Right renal pelvis (tissue), 4 donors: Measurements from ENCODE around the gene SLC30A2. TPM values are rescaled to one million over a fixed set of nuclear protein-coding genes. Genes with fewer than 3 reads are reported as not detected.
"Not testable (repeated sequence)": the region's sequence is repeated elsewhere in the genome, so short reads cannot be mapped to it uniquely, and the experiment has no call there.

Experiments
- DNase-seq, 4 donors: peaks; one replicate each; pipeline ENCODE4 v3.0.0-alpha.2; 2013; ENCODE audit warnings: low read depth in 4 of 4, low spot score in 3 of 4, missing footprints in 1 of 4
- polyA plus RNA-seq, 4 donors: library from polyadenylated mRNA; unstranded; fragments of 120-200 nt; gene quantifications; one replicate each; pipeline ENCODE4 v1.2.1, GENCODE V29; 2013; ENCODE audit not compliant: insufficient read length in 4 of 4

SLC30A2 gene, protein sequence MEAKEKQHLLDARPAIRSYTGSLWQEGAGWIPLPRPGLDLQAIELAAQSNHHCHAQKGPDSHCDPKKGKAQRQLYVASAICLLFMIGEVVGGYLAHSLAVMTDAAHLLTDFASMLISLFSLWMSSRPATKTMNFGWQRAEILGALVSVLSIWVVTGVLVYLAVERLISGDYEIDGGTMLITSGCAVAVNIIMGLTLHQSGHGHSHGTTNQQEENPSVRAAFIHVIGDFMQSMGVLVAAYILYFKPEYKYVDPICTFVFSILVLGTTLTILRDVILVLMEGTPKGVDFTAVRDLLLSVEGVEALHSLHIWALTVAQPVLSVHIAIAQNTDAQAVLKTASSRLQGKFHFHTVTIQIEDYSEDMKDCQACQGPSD
- 1 to 10 TPM; 3.1 to 6.8 (median 4.8) TPM for polyA plus RNA-seq

DNA sequence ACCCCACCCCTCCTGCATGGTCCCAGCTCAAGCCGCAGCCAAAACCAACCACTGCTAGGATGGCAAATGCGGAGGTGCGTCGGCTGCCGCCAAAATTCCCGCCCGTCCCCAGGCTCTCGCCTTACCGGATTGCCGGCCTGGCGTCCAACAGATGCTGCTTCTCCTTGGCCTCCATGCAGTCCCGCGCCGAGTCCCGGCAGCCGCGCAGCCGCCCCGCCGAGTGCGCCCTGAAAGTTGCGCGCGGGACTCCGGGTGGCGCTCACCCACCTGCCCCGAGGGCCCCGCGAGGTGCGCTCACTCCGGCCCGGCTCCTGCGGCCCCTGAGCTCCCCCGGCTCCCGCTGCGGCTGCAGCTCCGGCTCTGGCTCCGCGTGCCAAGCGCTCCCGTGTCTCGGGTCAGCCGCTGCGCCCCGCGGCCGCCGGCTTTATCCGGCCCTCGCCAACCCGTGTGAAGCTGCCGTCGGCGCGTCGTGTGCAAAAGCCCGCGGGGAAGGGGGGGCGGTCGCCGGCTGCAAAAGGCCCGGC is at the start of gene SLC30A2:
SLC30A2 (minus strand) TSS at position 397 of the 524 bp plus-strand sequence; CDS start at position 175, 222 bp downstream.
- DNase-seq = no peak

DNA sequence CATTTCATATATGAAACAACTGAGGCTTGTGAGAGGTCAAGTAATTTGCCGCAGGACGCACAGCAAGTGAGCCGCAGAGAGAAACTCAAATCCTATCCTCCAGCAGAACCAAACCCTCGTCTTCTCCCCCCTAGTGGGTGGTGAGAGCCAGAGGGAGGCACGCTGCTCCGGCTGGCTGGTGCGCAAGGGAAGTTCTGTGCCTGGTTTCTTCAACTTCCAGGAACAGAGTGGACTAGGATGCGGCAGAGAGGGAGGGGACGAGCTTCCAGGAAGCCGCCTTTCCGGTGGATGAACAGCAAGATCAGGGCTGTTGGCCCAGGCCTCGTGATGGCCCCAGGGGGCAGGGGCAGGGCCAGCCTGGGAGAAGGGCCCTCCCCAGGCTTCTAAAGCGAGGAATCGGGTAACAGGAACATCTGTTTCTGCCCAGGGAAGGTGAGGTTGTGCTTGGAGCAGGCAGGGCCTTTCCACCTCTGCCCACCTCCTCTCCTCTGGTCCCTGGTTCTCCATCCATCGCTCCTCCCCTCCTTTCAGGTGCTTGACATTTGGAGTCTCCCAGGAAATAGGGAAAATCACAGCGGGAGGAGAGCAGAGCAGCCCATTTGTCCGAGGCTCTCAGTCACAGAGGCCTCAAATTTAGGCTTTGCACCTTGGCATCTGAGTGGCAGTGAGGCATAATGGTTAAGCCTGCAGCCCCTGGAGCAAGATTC is 48.9 kb upstream of the SLC30A2 start:
- DNase-seq = no peak

DNA sequence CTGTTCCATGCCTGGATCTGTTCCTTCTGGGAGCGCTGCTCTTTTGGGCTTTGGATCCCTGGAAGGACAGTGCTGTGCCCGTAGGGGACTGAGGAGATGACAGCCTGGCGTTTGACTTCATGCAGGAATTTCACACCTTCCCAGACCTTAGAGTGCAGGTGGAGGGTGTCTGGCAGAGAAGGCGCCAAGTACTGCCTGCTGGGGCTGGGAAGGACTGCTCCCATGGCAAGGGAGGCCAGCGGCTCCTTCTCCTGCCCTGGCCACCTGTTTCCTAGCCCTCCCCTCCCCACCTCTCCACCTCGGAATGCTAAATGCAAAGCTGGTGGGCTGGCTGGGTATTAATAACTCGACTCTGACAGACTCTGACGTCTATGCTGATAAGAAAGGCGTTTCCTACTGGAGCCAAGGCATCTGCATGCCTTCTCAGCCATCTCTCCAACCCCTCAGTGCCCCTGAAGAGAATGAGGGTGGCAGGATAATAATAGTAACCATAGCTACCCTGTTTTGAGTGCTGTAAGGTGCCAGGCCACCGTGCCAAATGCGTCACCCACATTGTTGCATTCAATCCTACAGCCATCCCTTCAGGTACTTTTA is 48.3 kb upstream of the SLC30A2 start:
- DNase-seq = no peak

DNA sequence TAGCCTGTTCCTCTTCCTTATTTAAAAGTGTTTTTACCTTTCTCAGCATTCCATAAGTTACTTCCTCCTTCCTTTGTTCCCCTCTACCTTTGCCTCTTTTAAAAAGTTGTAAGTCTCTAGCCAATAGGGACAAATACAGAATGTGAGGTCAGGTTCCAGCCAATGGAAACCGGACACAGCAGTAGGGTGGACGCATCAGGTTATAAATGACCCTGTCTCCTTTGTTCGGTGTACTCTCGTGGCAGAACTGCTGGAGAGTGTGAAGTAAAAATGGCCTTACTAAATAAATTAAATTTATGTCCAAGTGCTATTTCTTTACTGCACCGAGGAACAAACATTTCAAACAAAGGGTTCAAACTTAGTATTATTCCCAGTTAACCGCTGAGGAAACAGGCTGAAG is 47.7 kb upstream of the SLC30A2 start:
- not testable (repeated sequence) for DNase-seq

DNA sequence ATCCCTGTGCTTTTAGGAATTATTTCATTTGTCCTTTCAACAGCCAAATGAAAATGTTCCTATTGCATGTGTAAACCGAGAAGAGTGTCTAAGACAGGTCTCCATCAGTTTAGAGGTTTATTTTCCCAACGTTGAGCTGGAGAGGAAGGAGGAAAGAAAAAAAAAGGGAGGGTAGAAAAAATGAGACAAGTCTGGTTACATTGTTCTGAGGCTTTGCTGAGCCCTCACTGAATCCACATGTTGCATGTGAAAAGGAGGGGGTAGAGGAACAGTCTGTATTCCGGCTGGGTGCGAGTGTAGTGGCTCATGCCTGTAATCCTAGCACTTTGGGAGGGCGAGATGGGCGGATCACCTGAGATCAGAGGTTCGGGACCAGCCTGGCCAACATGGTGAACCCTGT is 46.5 kb upstream of the SLC30A2 start:
- no peak for DNase-seq

DNA sequence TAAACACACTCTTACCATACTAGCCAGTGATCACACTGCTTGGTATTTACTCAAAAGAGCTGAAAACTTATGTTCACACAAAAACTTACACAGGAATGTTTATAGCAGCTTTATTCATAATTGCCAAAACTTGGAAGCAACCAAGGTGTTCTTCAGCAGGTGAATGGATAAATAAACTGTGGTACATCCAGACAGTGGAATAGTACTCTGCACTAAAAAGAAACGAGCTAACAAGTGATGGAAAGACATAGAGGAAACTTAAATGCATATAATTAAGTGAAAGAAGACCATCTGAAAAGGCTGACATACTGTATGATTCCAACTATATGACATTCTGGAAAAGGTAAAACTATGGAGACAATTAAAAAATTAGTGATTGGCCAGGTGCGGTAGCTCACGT is 45.0 kb upstream of the SLC30A2 start:
- DNase-seq = no peak

DNA sequence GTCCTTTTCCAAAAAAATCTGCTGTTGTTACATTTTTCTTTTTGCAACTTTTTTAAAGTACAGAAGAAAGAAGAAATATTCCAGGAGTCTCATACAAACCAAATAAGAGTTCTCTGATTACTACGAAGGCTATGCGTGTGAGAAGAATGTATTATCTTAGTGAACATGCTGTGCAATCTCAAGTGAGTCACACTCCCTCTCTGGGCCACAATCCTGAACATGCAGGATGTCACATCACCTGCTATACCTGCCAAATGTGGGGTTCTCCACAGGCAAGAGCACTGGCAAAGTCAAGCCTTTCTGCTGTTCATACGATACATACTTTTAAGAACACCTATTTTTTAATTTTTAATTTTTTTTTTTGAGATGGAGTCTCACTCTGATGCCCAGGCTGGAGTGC is 43.2 kb upstream of the SLC30A2 start:
- DNase-seq = no peak

DNA sequence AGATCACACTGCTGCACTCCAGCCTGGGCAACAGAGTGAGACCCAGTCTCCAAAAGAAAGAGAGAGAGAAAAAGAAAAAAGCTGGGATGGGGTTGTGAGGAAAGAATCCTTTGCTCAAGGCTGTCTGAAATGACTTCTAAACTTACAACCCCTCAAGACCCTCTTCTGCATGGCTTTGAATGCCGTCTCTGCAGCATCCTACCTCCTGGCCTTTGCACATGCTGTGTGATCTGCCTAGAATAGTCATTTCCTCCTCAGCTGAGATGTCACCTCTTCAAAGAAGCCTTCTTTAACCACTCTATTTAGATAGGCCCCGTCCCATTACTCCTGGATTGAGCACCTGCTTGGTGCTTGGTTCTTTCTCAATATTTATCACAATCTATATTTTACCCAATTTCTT is 38.9 kb upstream of the SLC30A2 start:
- no peak for DNase-seq

DNA sequence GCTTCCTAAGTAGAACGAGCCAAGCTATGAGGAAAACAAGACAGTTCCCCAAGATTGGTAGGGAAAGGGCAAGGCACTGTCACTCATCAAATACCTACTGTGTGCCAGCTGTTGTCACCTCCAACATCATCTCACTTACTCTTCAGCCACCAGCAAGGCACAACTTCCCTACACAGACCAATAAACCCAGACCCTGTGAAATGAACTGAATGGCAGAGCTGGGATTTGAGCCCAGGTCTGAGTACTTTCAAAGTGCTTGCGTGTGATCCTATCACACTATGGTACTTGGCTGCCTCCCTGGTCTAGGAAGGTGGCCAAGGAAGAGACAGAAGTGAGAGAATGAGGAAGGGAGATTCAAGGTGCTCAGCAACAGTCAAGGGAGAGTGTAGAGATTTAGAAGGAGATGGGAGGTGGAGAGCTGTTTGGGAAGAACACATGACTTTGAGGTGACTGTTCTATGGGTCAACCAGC is 38.2 kb upstream of the SLC30A2 start:
- DNase-seq = no peak

DNA sequence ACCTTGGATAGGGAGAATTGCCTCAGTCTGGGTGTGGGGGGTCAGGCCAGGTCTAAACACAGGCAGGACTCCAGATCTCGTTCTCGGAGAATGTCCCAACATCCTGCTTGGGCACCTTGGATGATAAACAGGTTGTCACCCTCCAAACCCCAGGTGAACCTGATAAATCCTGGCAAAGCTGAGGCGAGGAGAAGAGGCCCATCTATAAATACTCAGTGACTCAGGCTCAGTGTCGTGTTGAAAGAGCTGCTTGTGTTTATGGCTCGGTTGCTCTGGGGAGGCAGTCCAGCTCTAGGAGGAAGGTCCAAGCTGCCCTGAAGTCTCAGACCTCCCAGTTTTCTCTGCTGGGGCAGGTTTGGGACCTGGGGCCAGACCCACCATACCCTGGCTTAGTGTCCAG is 37.3 kb upstream of the SLC30A2 start:
- DNase-seq = no peak

DNA sequence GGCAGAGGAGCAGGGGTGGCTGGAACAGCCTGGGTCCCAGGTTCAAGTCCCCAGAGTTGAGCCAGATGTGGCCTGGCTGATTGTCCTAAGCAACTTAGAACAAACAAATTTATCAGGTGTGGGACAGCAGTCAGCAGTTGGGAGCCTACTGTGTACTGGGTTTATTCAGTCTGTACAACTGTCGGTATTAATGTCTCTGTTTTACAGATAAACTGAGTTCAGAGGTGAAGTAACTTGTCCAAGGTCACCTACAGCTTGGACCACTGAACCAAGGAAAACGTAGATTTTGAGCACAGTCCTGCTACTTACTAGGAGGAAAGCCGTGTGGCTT is 36.1 kb upstream of the SLC30A2 start:
- no peak for DNase-seq

DNA sequence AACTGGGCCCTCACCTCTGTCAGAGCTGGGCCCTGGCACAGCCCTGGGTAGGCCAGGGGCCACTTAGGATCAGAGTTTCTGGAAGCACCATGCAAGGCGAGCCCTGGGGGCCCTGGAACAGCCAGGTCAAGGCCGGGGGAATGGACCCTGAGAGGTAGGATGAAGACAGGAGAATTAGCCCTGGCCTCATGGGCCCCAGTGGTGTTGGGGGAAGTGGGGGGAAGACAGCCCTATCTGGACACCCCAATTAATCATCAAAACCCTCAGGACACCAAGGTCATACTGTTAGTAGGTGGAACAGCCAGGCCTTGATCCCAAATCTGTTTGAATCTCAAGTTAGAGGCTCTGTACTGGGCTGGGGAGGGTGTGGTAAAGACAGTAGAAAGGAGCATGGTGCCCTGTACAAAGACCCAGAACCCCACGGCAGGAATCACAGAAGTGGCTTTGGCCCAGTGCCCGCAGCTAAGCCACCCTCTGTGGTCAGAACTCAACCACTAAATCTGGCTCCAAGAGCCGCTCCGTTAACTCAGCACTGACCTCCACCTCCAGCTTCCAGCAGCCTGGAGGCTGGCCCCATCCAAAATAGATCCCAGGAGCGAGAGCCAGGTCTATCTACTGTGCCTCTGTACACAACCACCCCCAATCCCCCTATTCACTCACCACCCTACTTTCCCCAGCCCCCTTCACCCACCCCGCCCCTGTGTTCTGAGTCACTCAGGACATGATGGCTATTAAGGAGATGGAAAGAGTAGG is 35.5 kb upstream of the SLC30A2 start:
- no peak for DNase-seq

DNA sequence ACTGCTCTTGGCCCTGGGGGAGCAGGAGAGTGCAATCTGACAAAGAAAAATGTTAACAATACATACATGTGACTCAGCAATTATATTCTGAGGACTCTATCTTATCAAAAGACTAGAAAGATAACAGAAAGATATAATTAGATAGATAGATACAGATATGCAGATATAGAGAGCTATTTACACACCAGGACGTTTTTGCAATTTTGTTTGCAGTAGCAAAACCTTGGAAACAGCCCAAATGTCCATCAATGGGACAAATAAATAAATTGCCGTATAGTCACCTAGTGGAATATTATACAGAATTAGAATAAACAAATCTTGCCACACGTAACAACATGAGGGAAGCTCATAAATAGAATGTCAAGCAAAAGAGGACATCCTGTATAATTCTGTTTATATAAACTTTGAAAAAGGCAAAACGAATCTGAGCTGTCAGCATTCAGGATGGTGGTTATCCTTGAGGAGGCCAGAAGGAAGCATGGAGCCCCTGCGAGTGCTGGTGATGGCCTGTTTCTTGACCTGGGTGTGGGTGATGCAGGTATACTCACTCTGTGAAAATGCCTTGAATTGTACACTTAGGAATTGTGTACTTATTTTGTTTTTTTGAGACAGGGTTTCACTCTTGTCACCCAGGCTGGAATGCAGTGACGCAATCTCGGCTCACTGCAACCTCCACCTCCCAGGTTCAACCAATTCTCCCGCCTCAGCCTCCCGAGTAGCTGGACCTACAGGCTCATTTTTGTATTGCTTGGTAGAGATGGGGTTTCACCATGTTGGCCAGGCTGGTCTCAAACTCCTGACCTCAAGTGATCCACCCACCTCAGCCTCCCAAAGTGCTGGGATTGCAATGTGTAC is 34.3 kb upstream of the SLC30A2 start:
- no peak for DNase-seq

DNA sequence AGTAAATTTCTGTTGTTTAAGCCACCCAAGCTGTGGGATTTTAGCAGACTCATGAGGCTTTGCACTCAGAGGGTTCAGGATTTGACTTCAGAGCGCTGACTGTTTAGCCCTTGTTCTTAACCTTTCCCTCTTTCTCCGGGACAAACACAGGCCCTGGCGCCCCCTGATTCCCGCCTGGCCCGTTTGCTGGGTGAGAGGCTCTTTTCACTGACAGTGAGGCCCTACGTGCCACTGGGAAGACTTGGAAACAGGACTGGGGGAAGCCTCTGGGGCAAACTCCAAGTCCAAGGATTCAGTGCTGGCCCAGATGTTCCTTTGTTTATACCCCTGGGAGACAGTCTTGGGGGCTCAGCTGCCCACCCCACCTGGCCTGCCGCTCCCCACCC is 33.3 kb upstream of the SLC30A2 start:
- no peak for DNase-seq

DNA sequence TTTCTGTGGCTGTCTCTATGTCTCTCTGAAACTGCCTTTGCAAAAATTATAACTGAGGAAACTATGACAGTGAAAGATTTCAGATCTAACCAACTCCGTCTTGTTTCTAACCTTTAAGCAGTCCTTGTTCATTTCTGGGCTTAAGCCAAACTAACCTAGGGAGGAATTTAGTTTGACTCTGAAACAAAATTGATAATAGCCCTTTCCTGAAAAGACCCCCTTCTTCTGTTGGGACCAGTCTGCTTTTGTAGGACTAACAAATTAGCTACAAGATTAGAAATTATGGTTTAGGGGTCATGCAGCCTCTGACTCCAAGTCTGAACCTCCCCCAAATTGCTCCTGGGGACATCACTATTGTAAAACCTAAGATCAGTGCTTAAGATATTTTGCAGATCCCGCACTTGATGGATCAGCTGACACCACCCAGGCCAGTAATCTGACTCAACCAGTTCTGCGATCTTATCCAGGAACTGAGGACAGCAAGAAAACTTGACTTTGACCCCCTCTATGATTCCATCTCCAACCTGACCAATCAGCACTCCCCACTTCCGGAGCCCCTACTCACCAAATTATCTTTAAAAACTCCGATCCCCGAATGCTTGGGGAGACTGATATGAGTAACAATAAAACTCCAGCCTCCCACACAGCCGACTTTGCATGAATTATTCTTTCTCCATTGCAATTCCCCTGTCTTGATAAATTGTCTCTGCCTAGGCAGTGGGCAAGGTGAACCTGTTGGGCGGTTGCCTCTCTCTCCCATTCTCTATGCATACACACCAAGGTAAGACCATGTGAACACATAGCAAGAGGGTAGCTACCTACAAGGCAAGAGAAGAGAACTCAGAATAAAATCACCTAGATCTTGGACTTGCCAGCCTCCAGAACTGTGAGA is 32.6 kb upstream of the SLC30A2 start:
- no peak for DNase-seq

DNA sequence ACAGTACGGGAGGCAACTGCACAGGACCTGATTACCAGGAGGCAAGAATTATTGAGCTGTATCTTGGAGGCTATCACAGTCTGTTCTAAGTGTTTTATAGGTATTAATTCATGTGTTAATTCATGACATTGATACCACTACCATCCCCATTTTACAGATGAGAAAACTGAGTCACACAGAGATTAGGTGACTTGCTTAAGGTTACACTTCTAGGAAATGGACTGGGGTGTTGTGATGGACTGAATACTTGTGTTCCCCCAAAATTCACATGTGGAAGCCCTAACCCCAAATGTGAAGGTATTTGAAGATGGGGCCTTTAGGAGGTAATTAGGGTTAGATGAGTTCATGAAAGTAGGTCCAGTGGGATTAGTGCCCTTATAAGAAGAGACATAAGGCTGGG is 31.6 kb upstream of the SLC30A2 start:
- DNase-seq = no peak

DNA sequence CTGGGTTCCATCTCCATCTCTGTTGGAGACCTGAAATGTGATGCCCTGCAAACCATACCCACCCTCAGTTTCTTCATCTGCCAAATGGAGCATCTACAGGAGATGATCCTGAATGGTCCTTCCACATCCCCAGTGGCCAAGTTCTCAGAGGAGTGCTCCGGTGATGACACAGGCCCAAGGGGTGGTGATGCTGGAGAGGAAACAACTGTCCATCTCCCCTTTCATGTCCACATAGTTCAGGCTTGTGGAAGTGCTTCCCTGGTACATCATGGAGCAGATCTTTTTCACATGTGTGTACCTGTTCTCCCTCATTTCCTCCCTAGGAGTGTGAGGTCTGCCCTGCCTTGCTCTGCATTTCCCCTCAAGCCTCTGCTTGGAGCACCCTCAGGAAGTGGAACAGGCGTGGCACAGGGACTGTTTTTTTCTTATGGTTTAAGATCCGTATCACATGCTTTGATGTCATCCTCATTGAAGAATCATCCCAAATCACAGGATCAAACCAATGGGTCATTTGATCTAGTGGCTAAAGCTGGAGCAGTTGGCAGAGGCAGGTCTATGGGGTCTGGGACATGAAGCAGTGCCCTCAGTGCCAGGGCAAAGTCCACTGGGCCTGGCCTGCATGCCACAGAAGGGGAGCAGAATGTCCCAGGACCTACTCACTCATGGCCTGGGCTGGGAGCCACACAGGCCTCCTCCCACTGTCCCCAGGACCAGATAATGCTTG is 29.7 kb upstream of the SLC30A2 start:
- DNase-seq = no peak

DNA sequence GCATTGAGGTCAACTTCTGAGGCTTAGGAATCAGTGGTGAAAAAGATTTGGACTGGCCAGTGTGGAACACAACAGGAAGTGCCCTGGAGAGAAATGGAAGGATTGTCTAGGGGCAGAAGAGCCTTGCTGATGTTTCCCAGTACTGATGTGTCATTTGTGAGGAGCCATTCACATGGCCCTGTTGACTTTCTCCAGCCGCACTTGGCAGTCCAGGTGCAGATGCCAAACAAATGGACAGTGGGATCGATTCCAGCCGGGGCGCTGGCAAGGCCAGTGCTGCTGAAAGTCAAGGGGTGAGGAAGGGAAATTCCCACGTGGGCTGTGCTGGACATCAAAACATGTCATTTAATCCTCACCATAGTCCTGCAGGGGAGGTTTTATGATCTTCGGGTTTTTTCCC is 26.4 kb upstream of the SLC30A2 start:
- no peak for DNase-seq
